Measurements from ENCODE around the gene RPH3AL. TPM values are rescaled to one million over a fixed set of nuclear protein-coding genes. Genes with fewer than 3 reads are reported as not detected.

The RPH3AL gene
- total RNA-seq, 1 experiment from 2014 or later: 3.0 TPM

DNA sequence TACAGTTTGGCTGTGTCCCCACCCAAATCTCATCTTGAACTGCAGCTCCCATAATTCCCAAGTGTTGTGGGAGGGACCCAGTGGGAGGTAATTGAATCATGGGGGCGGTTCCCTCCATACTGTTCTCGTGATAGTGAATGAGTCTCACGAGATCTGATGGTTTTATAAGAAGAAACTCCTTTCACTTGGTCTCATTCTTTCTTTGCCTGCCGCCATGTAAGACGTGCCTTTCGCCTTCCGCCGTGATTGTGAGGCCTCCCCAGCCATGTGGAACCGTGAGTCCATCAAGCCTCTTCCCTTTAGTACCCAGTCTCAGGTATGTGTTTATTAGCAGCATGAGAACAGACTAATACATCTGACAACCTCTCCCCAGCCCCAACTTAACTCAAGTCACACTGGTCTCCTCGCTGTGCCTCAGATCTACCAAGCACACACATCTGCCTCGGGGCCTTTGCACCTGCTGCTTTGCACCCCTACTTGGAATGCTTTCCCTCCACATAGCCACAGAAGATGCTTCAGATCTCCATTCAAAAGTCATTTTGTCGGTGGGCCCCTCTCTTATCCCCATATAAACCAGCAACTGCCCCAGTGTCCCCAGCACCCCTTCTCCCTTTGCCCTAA is 74.4 kb downstream of the RPH3AL start:
- H3K4me3 Mint-ChIP-seq: no peak overlapping the region
- no peak overlapping the region for H4K91ac ChIP-seq (ENCODE audit: insufficient read length, low read depth, low read length)
- H2BK120ac ChIP-seq (ENCODE audit: low read depth, low read length, poor library complexity, severe bottlenecking): no peak overlapping the region

More for the DNA sequence above, 74.4 kb downstream of the RPH3AL start:
- H3K79me2 ChIP-seq (ENCODE audit: insufficient read depth, low read length): no peaks in the 10 kb centered on the region
- H3K14ac ChIP-seq (ENCODE audit: insufficient read depth, low read length): no peak overlapping the region
- no peak overlapping the region for H4K5ac ChIP-seq (ENCODE audit: insufficient read length, low read depth, low read length)
- peaks cover 4 to 14% of the 10 kb centered on the region in 2 experiments; a peak in 4 of 5 replicates for H3K9me3 Mint-ChIP-seq
- peaks cover 0 to 6% (median 0%) of the 10 kb centered on the region in 3 experiments; a peak in 2 of 7 replicates for H3K36me3 Mint-ChIP-seq (ENCODE audit: insufficient read depth in 1 of 3, low read depth in 3 of 3)
- no CpG with 5 or more reads among the region's 12 CpGs for WGBS (ENCODE audit: extremely low coverage, insufficient read length, low lambda C conversion rate)
- peaks cover 9% of the 10 kb centered on the region for H3K27me3 Mint-ChIP-seq (ENCODE audit: low read depth)
- H3K23me2 ChIP-seq (ENCODE audit: insufficient read length, low read depth, low read length, poor library complexity, severe bottlenecking): no peaks in the 10 kb centered on the region
- no peak overlapping the region for H3K56ac ChIP-seq (ENCODE audit: insufficient read length, low read depth, low read length)
- H3K27ac ChIP-seq (ENCODE audit: insufficient read length, low read depth, low read length): no peak overlapping the region
- TF ChIP-seq, protein P1, sequence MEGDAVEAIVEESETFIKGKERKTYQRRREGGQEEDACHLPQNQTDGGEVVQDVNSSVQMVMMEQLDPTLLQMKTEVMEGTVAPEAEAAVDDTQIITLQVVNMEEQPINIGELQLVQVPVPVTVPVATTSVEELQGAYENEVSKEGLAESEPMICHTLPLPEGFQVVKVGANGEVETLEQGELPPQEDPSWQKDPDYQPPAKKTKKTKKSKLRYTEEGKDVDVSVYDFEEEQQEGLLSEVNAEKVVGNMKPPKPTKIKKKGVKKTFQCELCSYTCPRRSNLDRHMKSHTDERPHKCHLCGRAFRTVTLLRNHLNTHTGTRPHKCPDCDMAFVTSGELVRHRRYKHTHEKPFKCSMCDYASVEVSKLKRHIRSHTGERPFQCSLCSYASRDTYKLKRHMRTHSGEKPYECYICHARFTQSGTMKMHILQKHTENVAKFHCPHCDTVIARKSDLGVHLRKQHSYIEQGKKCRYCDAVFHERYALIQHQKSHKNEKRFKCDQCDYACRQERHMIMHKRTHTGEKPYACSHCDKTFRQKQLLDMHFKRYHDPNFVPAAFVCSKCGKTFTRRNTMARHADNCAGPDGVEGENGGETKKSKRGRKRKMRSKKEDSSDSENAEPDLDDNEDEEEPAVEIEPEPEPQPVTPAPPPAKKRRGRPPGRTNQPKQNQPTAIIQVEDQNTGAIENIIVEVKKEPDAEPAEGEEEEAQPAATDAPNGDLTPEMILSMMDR (conservative IDR thresholded peaks at IDR 0.05): no peak
- H2AFZ ChIP-seq (ENCODE audit: low read length): no peak overlapping the region
- peaks cover 0 to 4% of the 10 kb centered on the region in 2 experiments; a peak in 2 of 4 replicates for H3K4me1 Mint-ChIP-seq
- no peak overlapping the region for H3K18ac ChIP-seq (ENCODE audit: insufficient read length, low read depth, low read length)
- H3K27ac Mint-ChIP-seq: no peak overlapping the region
- H2BK15ac ChIP-seq (ENCODE audit: low read depth, low read length): no peak overlapping the region
- H2AK5ac ChIP-seq (ENCODE audit: insufficient read length, low read length): no peak overlapping the region
- no peak overlapping the region for H2BK20ac ChIP-seq (ENCODE audit: low read depth, low read length, poor library complexity, severe bottlenecking)
- no peaks in the 10 kb centered on the region for H4K20me1 ChIP-seq (ENCODE audit: control insufficient read depth, insufficient read depth, insufficient read length)
- no peaks in the 10 kb centered on the region for H3K79me1 ChIP-seq (ENCODE audit: insufficient read depth, low read depth, low read length, poor library complexity, severe bottlenecking)
- no peak overlapping the region for H3K4ac ChIP-seq (ENCODE audit: low read depth, low read length)
- H2BK5ac ChIP-seq (ENCODE audit: insufficient read length, low read length): no peak overlapping the region
- H3K23ac ChIP-seq (ENCODE audit: insufficient read length, low read depth, low read length): no peak overlapping the region
- DNase-seq: no peak
- H2BK12ac ChIP-seq (ENCODE audit: insufficient read length, low read depth, low read length): no peak overlapping the region
- H3K9ac ChIP-seq (ENCODE audit: extremely low read depth, insufficient read length, low read length): no peak overlapping the region
- no peak overlapping the region for H3T11ph ChIP-seq (ENCODE audit: low read length)
- no peaks in the 10 kb centered on the region for H3K4me1 ChIP-seq (ENCODE audit: insufficient read depth, low read length)
- no peaks in the 10 kb centered on the region for H3K27me3 ChIP-seq (ENCODE audit: insufficient read depth, low read length)
- H3K4me2 ChIP-seq (ENCODE audit: insufficient read depth, insufficient read length, low read length): no peak overlapping the region
- no peak overlapping the region for H4K8ac ChIP-seq (replicated peaks; ENCODE audit: insufficient read length, low read depth, low read length)
- no peaks in the 10 kb centered on the region for H3K9me3 ChIP-seq (ENCODE audit: control insufficient read depth, low read depth, low read length)

Measured in H9 (cell line).